NCI-H82 treated with DMSO at 0.1 percent for 48 hours (cell line): ENCODE data around the gene DHRS4L2.
"Not testable (repeated sequence)": the region's sequence is repeated elsewhere in the genome, so short reads cannot be mapped to it uniquely, and the experiment has no call there.

ENCODE experiments used
- DNase-seq: peaks from one replicate; lab custom pipeline; 2025; ENCODE audit not compliant: unreplicated experiment; lab: John Stamatoyannopoulos, UW

The DHRS4L2 gene

GRCh38 chr14:23988607-23989363 is at the start of gene DHRS4L2:
TSS of gene DHRS4L2 (plus strand) at chr14:23988929. CDS start at chr14:23988948, 19 bp downstream.
- DNase-seq = not testable (repeated sequence)

- DNase-seq = no peak
These were observed 49.0 kb upstream of the DHRS4L2 start for GRCh38 chr14:23939607-23940326.

- no peak for DNase-seq
These were observed 47.5 kb upstream of the DHRS4L2 start for GRCh38 chr14:23941230-23941629.

GRCh38 chr14:23941669-23942068 is 47.1 kb upstream of the DHRS4L2 start:
- DNase-seq = no peak

GRCh38 chr14:23942587-23942986 is 46.1 kb upstream of the DHRS4L2 start:
- no peak for DNase-seq

GRCh38 chr14:23949069-23949468 is 39.7 kb upstream of the DHRS4L2 start:
- DNase-seq = not testable (repeated sequence)

GRCh38 chr14:23950411-23951135 is 38.2 kb upstream of the DHRS4L2 start:
- no peak for DNase-seq

GRCh38 chr14:23951136-23951466 is 37.6 kb upstream of the DHRS4L2 start:
- DNase-seq = not testable (repeated sequence)

- no peak for DNase-seq
These were observed 37.0 kb upstream of the DHRS4L2 start for GRCh38 chr14:23951590-23952201.

- not testable (repeated sequence) for DNase-seq
These were observed 35.6 kb upstream of the DHRS4L2 start for GRCh38 chr14:23953116-23953463.

GRCh38 chr14:23953464-23954278 is 35.1 kb upstream of the DHRS4L2 start, which contains the start of gene DHRS4:
TSS of gene DHRS4 (plus strand) at chr14:23953770. CDS start at chr14:23953789, 19 bp downstream.
- peak; percentile 66 for DNase-seq

GRCh38 chr14:23954279-23954614 is 34.5 kb upstream of the DHRS4L2 start:
- DNase-seq = not testable (repeated sequence)

- DNase-seq = not testable (repeated sequence)
These were observed 33.8 kb upstream of the DHRS4L2 start for GRCh38 chr14:23954965-23955364.

GRCh38 chr14:23955811-23956210 is 32.9 kb upstream of the DHRS4L2 start:
- not testable (repeated sequence) for DNase-seq

GRCh38 chr14:23957913-23958569 is 30.7 kb upstream of the DHRS4L2 start:
- not testable (repeated sequence) for DNase-seq

GRCh38 chr14:23960899-23961298 is 27.8 kb upstream of the DHRS4L2 start:
- DNase-seq = not testable (repeated sequence)

GRCh38 chr14:23961704-23962103 is 27.0 kb upstream of the DHRS4L2 start:
- DNase-seq = not testable (repeated sequence)

- not testable (repeated sequence) for DNase-seq
These were observed 19.6 kb upstream of the DHRS4L2 start for GRCh38 chr14:23969130-23969480.

GRCh38 chr14:23969481-23970282 is 19.0 kb upstream of the DHRS4L2 start:
- not testable (repeated sequence) for DNase-seq
